ENCODE measurements around the gene DMXL2. TPM values are rescaled to one million over a fixed set of nuclear protein-coding genes. Genes with fewer than 3 reads are reported as not detected.
A peak's percentile ranks its signal among the peaks of the same experiment; 100 is the strongest.
"Not testable (repeated sequence)": the region's sequence is repeated elsewhere in the genome, so short reads cannot be mapped to it uniquely, and the experiment has no call there.

The DMXL2 gene
- total RNA-seq, 1 experiment from 2014 or later = 10.9 TPM

DNA sequence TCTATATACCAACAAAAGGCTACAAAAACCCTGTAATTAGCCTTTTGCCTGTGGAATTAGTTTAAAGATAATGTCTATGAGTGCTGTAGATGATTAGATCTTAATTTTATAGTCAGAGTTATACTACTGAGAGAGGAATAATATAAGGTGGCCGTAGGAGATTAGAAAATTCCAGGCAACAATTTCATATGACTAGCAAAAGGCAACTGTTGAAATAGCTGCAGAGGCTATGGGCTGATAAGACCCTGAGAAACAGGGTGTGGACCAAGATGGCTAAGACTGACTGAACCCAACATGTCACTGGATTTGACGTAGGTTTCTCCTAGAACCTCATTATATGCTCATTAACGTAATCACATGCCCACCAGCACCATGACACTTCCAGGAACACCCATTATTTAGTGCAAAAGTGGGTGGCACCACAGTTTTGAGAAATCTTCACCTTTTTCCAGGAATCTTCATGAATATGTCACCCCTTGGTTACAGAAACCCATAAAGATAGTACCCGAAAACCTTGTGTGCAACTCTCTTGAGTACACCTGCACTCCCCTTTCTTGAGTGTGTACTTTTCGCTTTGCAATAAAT is 29.6 kb upstream of the DMXL2 start:
- Histone ChIP-seq H3K79me2 (ENCODE audit: low read length) (no peaks in the 10 kb centered on the region), H3K27me3 (ENCODE audit: low read length) (no peaks in the 10 kb centered on the region), H3K36me3 (ENCODE audit: low read depth, low read length) (no peaks in the 10 kb centered on the region), H3K4me3 (ENCODE audit: low read length) (no peak overlapping the region), H2AFZ (ENCODE audit: low read length) (no peak overlapping the region), H3K9ac (ENCODE audit: low read length) (no peak overlapping the region), H3F3A (ENCODE audit: low read length, unreplicated experiment) (no peaks in the 10 kb centered on the region), H3K27ac (ENCODE audit: low read length) (no peak overlapping the region), H3K4me2 (ENCODE audit: low read length) (no peak overlapping the region), H4K20me1 (ENCODE audit: low read length) (no peaks in the 10 kb centered on the region), H3K9me3 (ENCODE audit: low read length) (no peaks in the 10 kb centered on the region), H3K4me1 (ENCODE audit: insufficient read depth, low read length) (peaks cover 3% of the 10 kb centered on the region; the same call in 1 of the 2 replicates), H3K9me2 (replicated peaks; ENCODE audit: low read length) (no peaks in the 10 kb centered on the region)
- TF ChIP-seq EZH2phosphoT487 (IDR thresholded peaks at IDR 0.05; ENCODE audit: borderline replicate concordance, low read length) (no peak), EZH2 (IDR thresholded peaks at IDR 0.05; ENCODE audit: low read length, unreplicated experiment) (no peak)
- TF ChIP-seq, protein P1, sequence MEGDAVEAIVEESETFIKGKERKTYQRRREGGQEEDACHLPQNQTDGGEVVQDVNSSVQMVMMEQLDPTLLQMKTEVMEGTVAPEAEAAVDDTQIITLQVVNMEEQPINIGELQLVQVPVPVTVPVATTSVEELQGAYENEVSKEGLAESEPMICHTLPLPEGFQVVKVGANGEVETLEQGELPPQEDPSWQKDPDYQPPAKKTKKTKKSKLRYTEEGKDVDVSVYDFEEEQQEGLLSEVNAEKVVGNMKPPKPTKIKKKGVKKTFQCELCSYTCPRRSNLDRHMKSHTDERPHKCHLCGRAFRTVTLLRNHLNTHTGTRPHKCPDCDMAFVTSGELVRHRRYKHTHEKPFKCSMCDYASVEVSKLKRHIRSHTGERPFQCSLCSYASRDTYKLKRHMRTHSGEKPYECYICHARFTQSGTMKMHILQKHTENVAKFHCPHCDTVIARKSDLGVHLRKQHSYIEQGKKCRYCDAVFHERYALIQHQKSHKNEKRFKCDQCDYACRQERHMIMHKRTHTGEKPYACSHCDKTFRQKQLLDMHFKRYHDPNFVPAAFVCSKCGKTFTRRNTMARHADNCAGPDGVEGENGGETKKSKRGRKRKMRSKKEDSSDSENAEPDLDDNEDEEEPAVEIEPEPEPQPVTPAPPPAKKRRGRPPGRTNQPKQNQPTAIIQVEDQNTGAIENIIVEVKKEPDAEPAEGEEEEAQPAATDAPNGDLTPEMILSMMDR (conservative IDR thresholded peaks at IDR 0.05; ENCODE audit: low read depth, low read length) = no peak
- intact Hi-C loops (cut with micrococcal nuclease) = loop anchor here (5.0 kb wide), 1 partner anchor 255 kb away; no protein-coding TSS in a partner anchor
- no peak for DNase-seq
- POLR2A ChIA-PET (ENCODE audit: unreplicated experiment) = no interaction called here
- ATAC-seq = no peak
- BruUV-seq (replicated peaks) = no TSS peak
- CTCF ChIA-PET = no interaction called here

DNA sequence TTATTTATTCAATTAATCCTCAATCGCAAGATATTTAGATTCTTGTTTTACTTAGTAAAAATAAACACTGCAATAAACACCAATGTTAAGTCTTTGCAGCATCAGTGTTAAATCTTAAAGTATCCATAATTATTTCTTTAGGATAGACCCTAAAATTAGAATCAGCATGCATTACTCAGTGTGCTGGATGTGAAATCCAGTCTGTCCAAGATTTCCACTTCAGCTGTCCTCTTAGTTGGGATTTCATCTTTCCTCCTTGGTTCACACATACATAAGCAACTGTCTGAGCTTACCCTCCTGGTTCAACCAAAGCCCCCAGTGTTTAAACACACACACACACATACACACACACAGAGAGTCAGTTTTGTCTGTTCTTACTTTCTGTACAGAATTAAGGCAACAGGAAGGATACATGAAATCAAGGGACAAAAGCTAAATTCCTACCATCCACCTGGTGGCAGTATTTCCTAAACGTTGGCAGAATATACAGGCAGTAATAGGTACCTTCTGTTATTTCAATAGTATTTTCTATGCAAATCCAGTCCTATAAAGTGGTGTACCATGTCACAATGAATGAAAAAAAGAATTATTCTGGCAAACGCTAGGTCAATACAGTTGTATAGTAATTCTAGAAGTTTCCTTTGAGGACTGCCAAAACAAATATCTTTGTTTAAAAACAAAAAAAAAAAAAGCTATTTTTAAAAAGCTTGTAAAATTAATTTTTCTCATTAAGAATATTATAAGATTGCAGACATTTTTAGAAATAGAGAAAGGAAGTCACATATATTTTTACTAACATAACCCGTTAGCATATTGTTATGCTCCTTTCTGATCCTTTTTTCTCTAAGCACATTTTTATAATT is 27.3 kb upstream of the DMXL2 start:
- Histone ChIP-seq H3K27me3 (ENCODE audit: low read length) (no peaks in the 10 kb centered on the region), H3K36me3 (ENCODE audit: low read depth, low read length) (no peaks in the 10 kb centered on the region), H3K9me2 (replicated peaks; ENCODE audit: low read length) (no peaks in the 10 kb centered on the region), H3K4me2 (ENCODE audit: low read length) (no peak overlapping the region), H3F3A (ENCODE audit: low read length, unreplicated experiment) (no peaks in the 10 kb centered on the region), H2AFZ (ENCODE audit: low read length) (no peak overlapping the region), H3K4me1 (ENCODE audit: insufficient read depth, low read length) (peaks cover 4% of the 10 kb centered on the region; the same call in 1 of the 2 replicates), H3K9me3 (ENCODE audit: low read length) (no peaks in the 10 kb centered on the region), H3K9ac (ENCODE audit: low read length) (no peak overlapping the region), H3K79me2 (ENCODE audit: low read length) (no peaks in the 10 kb centered on the region), H3K4me3 (ENCODE audit: low read length) (no peak overlapping the region), H3K27ac (ENCODE audit: low read length) (no peak overlapping the region), H4K20me1 (ENCODE audit: low read length) (no peaks in the 10 kb centered on the region)
- ATAC-seq (peak; percentile 81), DNase-seq (peak; percentile 77)
- intact Hi-C loops (cut with micrococcal nuclease) = loop anchor here (1.0 to 5.0 kb wide), 2 partner anchors 127 to 257 kb away; no protein-coding TSS in a partner anchor
- TF ChIP-seq EZH2phosphoT487 (IDR thresholded peaks at IDR 0.05; ENCODE audit: borderline replicate concordance, low read length) = no peak
- TF ChIP-seq, protein P1 (conservative IDR thresholded peaks at IDR 0.05; ENCODE audit: low read depth, low read length) = peak; percentile 80
- ChIA-PET POLR2A (ENCODE audit: unreplicated experiment) (interaction anchor here (0.5 to 0.6 kb wide), 2 partner anchors 77 to 137 kb away, joined by 3 read pairs; no protein-coding TSS in a partner anchor), CTCF (interaction anchor here (0.6 to 2.1 kb wide), 7 partner anchors 76 to 286 kb away, joined by 3 to 63 read pairs (median 5); no protein-coding TSS in a partner anchor)
- no TSS peak for BruUV-seq (replicated peaks)

DNA sequence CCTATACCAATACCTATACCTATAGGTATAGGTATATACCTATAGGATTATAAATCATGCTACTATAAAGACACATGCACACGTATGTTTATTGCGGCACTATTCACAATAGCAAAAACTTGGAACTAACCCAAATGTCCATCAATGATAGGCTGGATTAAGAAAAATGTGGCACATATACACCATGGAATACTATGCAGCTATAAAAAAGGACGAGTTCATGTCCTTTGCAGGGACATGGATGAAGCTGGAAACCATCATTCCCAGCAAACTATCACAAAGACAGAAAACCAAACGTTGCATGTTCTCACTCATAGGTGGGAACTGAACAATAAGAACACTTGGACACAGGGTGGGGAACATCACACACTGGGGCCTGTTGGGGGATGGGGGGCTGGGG is 26.1 kb upstream of the DMXL2 start:
- H4K20me1 ChIP-seq (ENCODE audit: low read length); H3K79me2 ChIP-seq (ENCODE audit: low read length); intact Hi-C loops (cut with micrococcal nuclease); H3K9me2 ChIP-seq (replicated peaks; ENCODE audit: low read length); CTCF ChIA-PET; H3K4me2 ChIP-seq (ENCODE audit: low read length); BruUV-seq (replicated peaks); H3K27ac ChIP-seq (ENCODE audit: low read length); H3K9me3 ChIP-seq (ENCODE audit: low read length); ATAC-seq; DNase-seq; H3K27me3 ChIP-seq (ENCODE audit: low read length); H3K4me1 ChIP-seq (ENCODE audit: insufficient read depth, low read length); POLR2A ChIA-PET (ENCODE audit: unreplicated experiment); H3K9ac ChIP-seq (ENCODE audit: low read length); H3F3A ChIP-seq (ENCODE audit: low read length, unreplicated experiment); H3K36me3 ChIP-seq (ENCODE audit: low read depth, low read length); H3K4me3 ChIP-seq (ENCODE audit: low read length); H2AFZ ChIP-seq (ENCODE audit: low read length): not testable (repeated sequence)

DNA sequence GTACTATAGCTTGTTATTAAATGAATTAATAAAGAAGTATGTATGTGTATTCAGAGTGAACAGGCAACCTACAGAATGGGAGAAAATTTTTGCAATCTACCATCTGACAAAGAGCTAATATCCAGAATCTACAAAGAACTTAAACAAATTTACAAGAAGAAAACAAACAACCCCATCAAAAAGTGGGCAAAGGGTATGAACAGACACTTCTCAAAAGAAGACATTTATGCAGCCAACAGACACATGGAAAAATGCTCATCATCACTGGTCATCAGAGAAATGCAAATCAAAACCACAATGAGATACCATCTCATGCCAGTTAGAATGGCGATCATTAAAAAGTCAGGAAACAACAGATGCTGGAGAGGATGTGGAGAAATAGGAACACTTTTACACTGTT is 25.5 kb upstream of the DMXL2 start:
- H3K4me3 ChIP-seq (ENCODE audit: low read length); intact Hi-C loops (cut with micrococcal nuclease); H3K36me3 ChIP-seq (ENCODE audit: low read depth, low read length); ATAC-seq; H3K27ac ChIP-seq (ENCODE audit: low read length); H4K20me1 ChIP-seq (ENCODE audit: low read length); BruUV-seq (replicated peaks); H3F3A ChIP-seq (ENCODE audit: low read length, unreplicated experiment); H3K9me3 ChIP-seq (ENCODE audit: low read length); H3K27me3 ChIP-seq (ENCODE audit: low read length); POLR2A ChIA-PET (ENCODE audit: unreplicated experiment); H3K79me2 ChIP-seq (ENCODE audit: low read length); H2AFZ ChIP-seq (ENCODE audit: low read length); H3K4me2 ChIP-seq (ENCODE audit: low read length); CTCF ChIA-PET; H3K9me2 ChIP-seq (replicated peaks; ENCODE audit: low read length); H3K9ac ChIP-seq (ENCODE audit: low read length); DNase-seq; H3K4me1 ChIP-seq (ENCODE audit: insufficient read depth, low read length): not testable (repeated sequence)

All from PC-3 (cell line).